ENCODE results near the gene DAZAP2.
A peak's percentile ranks its signal among the peaks of the same experiment; 100 is the strongest.

DAZAP2 gene, protein sequence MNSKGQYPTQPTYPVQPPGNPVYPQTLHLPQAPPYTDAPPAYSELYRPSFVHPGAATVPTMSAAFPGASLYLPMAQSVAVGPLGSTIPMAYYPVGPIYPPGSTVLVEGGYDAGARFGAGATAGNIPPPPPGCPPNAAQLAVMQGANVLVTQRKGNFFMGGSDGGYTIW

DNA sequence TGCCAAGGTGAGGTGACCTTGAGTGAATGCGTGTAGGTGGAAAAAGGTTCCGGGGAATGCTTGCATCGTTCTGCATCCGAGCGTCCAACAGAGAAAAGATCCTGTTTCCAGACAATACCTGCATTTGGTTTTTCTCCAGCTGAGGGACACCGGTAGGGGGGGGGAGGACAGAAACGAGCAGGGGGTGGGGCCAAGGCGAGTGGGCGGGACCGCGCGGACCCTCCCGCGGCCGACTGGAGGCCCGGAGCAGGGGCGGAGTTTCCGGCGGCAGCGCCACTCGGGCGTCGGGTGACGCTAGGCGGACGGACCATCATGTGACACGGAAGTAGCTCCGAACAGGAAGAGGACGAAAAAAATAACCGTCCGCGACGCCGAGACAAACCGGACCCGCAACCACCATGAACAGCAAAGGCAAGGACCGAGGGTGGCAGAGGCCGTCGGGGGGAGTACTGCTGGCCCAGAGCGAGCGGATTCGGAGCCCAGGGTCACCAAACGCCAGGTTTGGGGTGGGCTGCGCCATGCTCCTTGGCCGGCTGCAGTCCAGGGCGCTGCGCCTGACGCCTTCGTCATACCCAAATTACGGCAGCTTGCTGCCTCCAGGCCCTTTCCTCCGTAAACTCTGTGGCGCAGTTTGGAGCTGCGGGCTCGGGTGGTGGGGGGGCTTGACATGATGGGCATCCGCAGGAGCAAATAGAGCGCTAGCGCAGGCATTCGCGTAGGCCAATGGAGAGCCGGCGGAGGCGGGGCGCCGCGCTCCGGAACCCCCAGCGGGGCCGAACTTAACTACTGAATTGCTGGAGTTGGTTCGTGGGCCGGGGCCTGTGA is at the start of gene DAZAP2:
Gene DAZAP2, plus strand, starts transcription at position 317 of the 825 bp plus-strand sequence. Its CDS starts 82 bp downstream, at position 399.
- peaks cover 5% of the 10 kb centered on the region; the same call in 1 of the 2 replicates for H4K20me1 ChIP-seq (ENCODE audit: insufficient read depth, low read length)
- TF ChIP-seq EZH2phosphoT487 (IDR thresholded peaks at IDR 0.05; ENCODE audit: low read length), result no peak
- TF ChIP-seq, protein P1, sequence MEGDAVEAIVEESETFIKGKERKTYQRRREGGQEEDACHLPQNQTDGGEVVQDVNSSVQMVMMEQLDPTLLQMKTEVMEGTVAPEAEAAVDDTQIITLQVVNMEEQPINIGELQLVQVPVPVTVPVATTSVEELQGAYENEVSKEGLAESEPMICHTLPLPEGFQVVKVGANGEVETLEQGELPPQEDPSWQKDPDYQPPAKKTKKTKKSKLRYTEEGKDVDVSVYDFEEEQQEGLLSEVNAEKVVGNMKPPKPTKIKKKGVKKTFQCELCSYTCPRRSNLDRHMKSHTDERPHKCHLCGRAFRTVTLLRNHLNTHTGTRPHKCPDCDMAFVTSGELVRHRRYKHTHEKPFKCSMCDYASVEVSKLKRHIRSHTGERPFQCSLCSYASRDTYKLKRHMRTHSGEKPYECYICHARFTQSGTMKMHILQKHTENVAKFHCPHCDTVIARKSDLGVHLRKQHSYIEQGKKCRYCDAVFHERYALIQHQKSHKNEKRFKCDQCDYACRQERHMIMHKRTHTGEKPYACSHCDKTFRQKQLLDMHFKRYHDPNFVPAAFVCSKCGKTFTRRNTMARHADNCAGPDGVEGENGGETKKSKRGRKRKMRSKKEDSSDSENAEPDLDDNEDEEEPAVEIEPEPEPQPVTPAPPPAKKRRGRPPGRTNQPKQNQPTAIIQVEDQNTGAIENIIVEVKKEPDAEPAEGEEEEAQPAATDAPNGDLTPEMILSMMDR (IDR thresholded peaks at IDR 0.05; ENCODE audit: low read length), result no peak
- TF ChIP-seq EZH2 (optimal IDR thresholded peaks at IDR 0.05; ENCODE audit: low read depth, low read length), result no peak
- H3K9me2 ChIP-seq (replicated peaks; ENCODE audit: insufficient read depth, low read length), result no peaks in the 10 kb centered on the region
- H3K79me2 ChIP-seq (ENCODE audit: low read length), result peaks cover 28% of the 10 kb centered on the region
- no peaks in the 10 kb centered on the region for H3K9me3 ChIP-seq (replicated peaks; ENCODE audit: insufficient read depth, low read length)
- peak within 1 kb of the TSS; percentile 100 for H3K4me3 ChIP-seq (ENCODE audit: low read length)
- H3K4me2 ChIP-seq (ENCODE audit: low read depth, low read length), result peak within 1 kb of the TSS; percentile 92
- H3K4me1 ChIP-seq (ENCODE audit: low read length), result peaks cover 10% of the 10 kb centered on the region; the same call in 1 of the 2 replicates
- peak within 1 kb of the TSS; percentile 86 for H2AFZ ChIP-seq (ENCODE audit: low read length)
- H3K27ac ChIP-seq (ENCODE audit: low read length), result peak within 1 kb of the TSS; percentile 100
- peak within 1 kb of the TSS; percentile 100 for H3K9ac ChIP-seq (ENCODE audit: low read length)
- H3K27me3 ChIP-seq (replicated peaks; ENCODE audit: insufficient read depth, low read length), result no peaks in the 10 kb centered on the region
- peaks cover 15% of the 10 kb centered on the region for H3F3A ChIP-seq (ENCODE audit: insufficient read depth, low read length)
- DNase-seq, result peak; percentile 97
- H3K36me3 ChIP-seq (replicated peaks; ENCODE audit: insufficient read depth, low read length), result peaks cover 5% of the 10 kb centered on the region; the same call in 1 of the 2 replicates

DNA sequence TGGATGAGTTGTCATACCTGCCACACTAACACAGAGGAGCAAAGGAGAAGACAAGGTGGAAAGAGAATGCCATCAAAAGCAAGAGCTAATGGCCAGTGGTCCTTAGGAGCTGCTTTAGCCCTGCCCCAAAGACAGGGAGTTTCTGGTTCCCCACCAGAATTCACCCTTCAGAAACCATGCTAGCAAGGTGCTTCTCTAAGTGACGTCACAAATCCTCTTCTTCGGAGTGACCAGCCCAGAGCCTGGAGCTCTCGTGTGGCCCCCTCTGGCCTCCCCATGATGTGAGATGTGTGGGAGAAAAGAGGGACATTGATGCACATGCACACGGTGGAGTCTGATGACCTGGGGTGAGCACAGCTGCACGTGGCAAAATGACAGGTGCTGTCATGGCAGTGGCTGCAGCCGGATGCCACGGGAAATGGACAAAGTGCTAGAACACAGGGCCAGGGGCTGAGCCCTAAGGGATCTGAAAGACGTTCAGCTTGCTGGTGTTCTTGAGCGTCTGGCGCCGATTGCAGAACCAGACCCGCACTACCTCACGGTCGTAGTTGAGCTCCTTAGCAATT is 48.8 kb upstream of the DAZAP2 start:
- Histone ChIP-seq H3K4me3 (ENCODE audit: low read length) (no peak overlapping the region), H3K9ac (ENCODE audit: low read length) (no peak overlapping the region), H3F3A (ENCODE audit: insufficient read depth, low read length) (no peaks in the 10 kb centered on the region), H3K79me2 (ENCODE audit: low read length) (no peaks in the 10 kb centered on the region), H3K4me2 (ENCODE audit: low read depth, low read length) (no peak overlapping the region), H4K20me1 (ENCODE audit: insufficient read depth, low read length) (no peaks in the 10 kb centered on the region), H3K4me1 (ENCODE audit: low read length) (peaks cover 11% of the 10 kb centered on the region), H3K36me3 (replicated peaks; ENCODE audit: insufficient read depth, low read length) (no peaks in the 10 kb centered on the region), H2AFZ (ENCODE audit: low read length) (no peak overlapping the region), H3K27me3 (replicated peaks; ENCODE audit: insufficient read depth, low read length) (no peaks in the 10 kb centered on the region), H3K9me3 (replicated peaks; ENCODE audit: insufficient read depth, low read length) (no peaks in the 10 kb centered on the region), H3K9me2 (replicated peaks; ENCODE audit: insufficient read depth, low read length) (no peaks in the 10 kb centered on the region), H3K27ac (ENCODE audit: low read length) (no peak overlapping the region)
- DNase-seq, result no peak
- TF ChIP-seq, protein P1 (IDR thresholded peaks at IDR 0.05; ENCODE audit: low read length), result no peak
- TF ChIP-seq EZH2phosphoT487 (IDR thresholded peaks at IDR 0.05; ENCODE audit: low read length) (no peak), EZH2 (optimal IDR thresholded peaks at IDR 0.05; ENCODE audit: low read depth, low read length) (no peak)

DNA sequence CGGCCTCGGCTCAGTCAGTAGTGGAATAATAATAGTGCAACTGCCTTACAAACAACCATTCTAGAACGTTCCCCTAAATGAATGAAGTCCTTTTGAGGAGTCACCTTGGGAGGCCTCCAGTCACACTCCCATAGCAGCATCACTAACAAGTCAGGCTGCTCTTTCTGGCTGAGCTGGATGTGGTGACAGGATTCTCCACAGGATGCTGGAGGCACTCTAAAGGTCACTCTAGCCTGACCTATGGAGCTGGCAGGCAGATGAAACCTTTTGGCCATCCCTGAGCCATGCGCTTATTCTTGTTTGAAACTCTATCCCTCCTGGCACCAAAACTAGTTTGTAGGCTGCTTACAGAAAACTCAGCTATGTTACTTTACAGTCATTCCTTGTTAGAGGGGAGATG is 47.8 kb upstream of the DAZAP2 start:
- Histone ChIP-seq H3K79me2 (ENCODE audit: low read length) (no peaks in the 10 kb centered on the region), H3K9ac (ENCODE audit: low read length) (no peak overlapping the region), H3K4me3 (ENCODE audit: low read length) (no peak overlapping the region), H3K27ac (ENCODE audit: low read length) (no peak overlapping the region), H3K9me2 (replicated peaks; ENCODE audit: insufficient read depth, low read length) (no peaks in the 10 kb centered on the region), H3K9me3 (replicated peaks; ENCODE audit: insufficient read depth, low read length) (no peaks in the 10 kb centered on the region), H3K4me2 (ENCODE audit: low read depth, low read length) (no peak overlapping the region), H3K36me3 (replicated peaks; ENCODE audit: insufficient read depth, low read length) (no peaks in the 10 kb centered on the region), H3K27me3 (replicated peaks; ENCODE audit: insufficient read depth, low read length) (no peaks in the 10 kb centered on the region), H2AFZ (ENCODE audit: low read length) (no peak overlapping the region), H3F3A (ENCODE audit: insufficient read depth, low read length) (no peaks in the 10 kb centered on the region), H3K4me1 (ENCODE audit: low read length) (peaks cover 11% of the 10 kb centered on the region), H4K20me1 (ENCODE audit: insufficient read depth, low read length) (no peaks in the 10 kb centered on the region)
- DNase-seq, result no peak
- no peak for TF ChIP-seq EZH2phosphoT487 (IDR thresholded peaks at IDR 0.05; ENCODE audit: low read length)
- TF ChIP-seq EZH2 (optimal IDR thresholded peaks at IDR 0.05; ENCODE audit: low read depth, low read length), result no peak
- TF ChIP-seq, protein P1 (IDR thresholded peaks at IDR 0.05; ENCODE audit: low read length), result no peak
